OCI-M2 (cell line): ENCODE data around the gene ZNF599.

Experiments used
- DNase-seq: peaks from one replicate; lab custom pipeline; 2025; ENCODE audit not compliant: unreplicated experiment; lab: John Stamatoyannopoulos, UW

Gene ZNF599

DNA sequence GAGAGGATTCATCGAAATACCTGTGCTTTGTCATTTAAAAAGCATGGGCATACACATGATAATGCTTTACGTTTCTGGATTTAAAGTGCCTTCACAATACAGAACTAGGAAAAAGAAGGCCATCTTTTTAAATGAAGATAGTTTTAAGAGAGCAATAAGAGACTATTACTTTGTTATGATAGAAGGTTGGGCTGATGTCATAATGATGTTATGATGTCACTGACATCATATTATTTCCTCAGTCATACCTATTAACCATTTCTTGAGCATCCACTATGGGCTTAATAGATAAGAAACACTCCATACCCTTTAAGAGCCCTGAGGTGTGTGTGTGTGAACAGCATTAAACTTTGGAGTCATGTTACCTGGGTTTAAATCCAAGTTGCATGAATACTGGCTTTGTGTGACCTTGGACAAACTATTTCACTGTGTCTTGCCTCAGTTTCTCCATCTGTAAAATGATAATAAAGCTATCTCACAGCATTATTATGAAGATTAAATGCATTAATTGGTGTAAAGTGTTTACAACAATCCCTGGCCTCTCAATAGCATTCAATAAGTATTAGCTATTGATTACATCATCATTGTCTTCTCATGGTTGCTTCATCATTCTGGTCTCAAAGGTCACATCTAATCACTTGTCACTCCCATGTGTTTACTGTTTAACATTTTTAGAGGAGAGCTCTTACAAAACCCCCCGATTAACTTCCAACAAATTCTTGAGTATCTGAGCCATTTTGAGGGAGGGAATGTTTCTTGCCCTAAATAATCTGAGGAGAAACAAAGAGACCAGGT is 27.9 kb downstream of the ZNF599 start:
- DNase-seq: no peak

DNA sequence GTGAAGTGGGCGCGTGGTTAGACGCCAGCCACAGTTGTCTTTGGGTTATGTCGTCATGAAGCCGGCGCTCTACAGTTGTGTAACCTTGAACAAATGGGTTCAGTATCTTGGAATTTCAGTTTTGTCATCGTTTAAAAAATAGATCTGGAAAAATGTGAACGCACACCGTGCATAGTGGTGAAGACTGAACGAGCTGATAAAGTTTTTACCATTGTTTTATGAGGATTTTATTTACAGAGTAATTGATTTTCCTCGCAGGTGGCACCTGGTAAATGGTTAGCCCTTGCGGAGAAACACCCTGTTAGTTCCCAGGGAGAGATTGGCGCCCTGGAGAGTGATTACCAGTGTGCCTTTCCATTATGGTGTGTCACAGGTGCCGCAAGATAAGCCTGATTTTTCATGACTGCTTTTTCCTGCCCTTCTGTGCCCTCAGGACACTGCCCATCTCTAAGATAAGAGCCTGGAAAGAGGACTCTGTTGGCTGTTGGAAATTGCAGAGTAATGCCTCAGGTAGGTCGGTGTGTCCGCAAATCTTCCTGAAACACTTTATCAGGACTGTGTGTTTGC is 38.4 kb downstream of the ZNF599 start:
- DNase-seq: no peak

DNA sequence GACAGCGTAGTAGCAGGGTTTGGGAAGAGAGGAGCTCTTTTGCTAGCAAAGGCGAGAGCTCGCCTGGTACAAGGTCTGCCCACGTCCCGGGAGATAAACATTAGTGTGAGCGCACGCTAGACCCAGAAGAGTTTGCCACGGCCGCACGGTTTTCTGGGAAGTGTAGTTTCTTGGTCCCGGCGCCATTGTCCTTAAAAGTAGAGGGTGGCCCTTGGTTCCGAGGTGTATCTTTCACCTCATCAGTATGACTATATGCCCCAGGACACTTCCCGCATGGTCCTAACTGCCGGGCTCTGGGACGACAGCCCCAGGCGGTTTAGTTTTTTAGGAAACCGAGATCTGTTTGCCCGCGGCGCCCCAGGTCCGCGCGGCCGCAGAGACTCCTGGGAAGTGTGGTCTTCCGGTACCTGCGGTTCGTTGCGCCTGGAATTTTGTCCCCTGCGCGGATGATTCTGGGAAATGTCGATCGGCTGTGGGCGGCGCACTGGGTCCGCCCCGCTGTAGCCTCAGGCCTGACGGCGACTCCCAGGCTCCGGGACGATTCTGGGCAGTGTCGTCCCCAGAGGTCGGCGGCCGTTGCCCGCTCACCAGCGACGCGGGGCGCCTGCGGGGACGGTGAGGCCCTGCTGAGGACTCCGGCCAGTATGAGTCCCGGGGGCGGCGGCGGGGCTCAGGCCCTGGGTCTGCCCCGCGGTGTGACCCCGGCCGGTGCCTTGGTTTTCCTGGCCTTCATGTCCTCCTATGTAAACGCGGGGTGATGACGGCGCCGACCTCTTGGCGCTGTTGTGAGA is 39.1 kb downstream of the ZNF599 start, which contains the start of gene ZNF181:
TSS of gene ZNF181 (plus strand) at position 498 of the 791 bp plus-strand sequence. CDS start 795 bp downstream, outside the sequence.
- peak; percentile 99 for DNase-seq

DNA sequence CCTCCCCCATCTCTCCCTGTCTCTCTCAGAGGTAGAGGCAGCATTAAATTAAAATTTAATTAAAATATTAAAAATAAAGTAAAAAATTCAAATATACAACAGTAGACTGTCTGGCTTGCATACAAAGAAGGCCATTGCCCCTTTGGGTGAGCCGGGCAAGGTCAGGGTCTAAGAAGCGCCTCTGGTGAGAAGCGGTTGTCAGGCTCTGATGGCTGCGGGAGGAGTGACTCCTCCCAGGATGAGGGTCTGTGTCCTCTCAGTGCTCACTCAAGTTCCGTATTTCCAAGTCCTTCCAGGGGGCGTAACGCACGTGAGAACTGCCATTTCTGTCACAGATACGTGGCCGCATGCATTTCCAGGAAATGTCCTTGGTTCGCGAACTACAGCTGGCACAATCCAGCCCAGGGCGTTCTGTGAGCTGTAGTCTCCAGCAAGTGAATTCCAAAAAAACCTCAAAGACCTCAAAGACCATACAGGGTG is 39.7 kb downstream of the ZNF599 start:
- peak; percentile 99 for DNase-seq

DNA sequence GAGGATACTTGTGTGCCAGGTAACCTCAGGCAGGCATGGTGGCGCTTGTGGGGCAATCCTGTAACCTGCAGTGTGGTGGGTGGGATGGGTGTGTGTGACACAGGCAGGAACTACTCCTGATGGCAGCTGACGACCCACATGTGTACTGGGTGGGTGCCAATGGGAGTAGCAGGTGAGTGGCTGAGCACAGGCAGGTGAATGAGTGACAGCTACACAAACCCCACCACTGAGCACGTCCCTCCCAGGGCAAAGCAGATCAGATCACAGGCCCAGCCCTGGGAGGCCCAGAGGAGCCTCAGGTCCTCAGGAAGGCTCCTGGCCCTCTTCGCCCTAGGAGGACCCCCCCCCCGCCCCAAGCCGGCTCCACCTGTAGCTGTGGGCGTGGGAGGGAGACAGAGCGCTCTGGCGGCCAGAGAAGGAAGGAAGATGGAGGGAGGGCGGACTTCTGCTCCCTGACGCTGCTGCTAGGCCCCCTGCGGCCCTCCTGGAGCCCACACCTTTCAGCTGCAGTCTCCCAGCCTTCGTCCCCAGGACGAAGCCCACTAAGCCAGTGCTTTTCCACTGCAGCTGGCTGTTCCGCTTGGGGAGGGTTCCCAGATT is 40.3 kb downstream of the ZNF599 start:
- no peak for DNase-seq

DNA sequence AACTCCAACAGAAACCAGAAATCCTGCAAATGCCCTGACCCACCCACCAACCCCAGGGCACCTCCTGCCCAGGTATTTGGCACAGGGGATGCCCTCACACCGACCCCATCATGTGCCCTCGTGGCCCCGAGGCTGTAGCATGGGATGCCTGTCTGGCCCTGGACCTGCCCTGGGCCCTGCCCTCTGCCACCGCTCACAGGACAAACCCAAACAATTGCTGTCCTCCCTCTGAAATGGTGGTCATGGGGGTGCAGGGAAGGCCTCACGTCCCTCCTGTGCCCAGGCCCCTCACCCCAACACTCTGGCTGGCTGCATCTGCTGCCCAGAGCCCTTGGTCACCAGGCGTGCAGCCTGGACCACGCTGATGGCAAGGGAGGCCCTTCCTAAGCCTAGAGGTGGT is 41.1 kb downstream of the ZNF599 start:
- DNase-seq: no peak

DNA sequence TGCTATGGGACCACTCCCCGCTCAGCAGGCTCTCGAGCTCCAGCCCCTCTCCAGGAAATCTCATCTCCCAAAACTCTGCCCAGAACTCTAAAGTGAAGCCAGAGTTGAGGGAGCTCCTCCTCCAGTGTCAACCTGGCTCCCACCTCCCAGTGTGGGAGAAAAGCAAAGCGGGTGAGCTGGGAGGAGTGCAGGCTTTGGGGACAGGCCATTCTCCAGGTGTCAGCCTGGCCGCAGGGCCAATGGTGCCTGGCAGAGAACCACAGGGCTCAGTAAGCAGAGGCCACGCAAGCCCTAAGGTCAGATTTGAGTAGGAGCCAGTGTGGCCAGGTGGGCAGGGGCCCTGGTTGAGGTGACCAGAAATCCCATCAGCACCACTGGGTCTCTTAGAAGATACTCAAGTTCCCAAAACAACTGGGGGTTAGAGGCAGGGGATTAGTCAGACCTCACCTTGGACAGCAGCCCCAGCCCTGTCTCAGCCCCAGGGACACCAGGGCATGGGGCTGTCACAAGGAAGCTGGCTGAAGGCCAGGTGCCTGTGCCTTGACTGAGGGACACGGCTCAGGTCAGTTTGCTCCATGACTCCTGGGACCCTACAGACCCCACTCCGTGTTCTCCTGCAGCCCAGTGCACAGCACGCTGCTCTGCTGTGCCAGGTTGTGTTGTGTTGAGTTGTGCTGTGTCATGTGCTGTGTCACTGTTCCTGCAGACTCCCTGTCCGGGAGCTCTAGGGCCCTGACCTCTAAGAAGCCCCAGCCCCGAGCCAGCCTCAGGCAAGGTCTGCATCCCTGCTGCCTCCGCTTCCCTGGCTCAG is 41.8 kb downstream of the ZNF599 start:
- DNase-seq: no peak

DNA sequence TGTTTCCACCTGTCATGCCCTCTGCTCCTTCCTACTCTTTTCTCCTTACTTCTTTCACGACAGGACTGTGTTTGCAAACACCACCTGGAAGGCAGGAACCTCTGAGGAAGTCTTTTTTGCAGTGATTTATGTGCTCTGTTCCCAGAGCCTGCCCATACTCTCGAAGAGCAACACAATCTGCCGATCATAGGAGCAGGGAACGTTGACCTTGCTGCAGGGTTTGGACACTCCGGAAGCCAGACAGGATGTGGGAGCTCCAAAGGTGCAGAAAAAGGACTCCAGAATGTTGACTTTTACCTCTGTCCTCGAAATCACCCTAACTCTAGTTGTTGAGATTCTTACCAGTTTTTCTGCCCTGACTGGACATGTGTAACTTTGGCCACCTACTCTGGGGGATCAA is 47.6 kb downstream of the ZNF599 start:
- no peak for DNase-seq

DNA sequence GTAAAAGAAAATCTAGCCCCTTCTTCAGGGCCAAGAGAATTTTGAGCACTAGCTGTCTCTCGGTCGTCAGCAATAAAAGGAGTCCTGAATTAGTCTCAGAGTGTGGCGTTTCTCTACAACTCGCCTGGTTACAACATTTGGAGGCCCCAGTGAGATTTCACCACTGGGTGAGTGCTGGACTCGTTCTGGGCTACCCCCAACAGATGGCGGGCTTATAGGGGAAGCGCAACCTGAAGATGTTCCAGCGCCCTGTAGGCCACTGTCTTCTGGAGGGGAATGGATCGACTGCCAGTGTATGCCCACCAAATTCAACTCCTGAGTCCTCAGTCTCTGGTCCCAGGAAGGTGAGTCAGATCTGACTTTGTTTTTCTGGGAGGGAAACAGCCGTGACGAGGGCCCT is 50.7 kb downstream of the ZNF599 start:
- DNase-seq: no peak

DNA sequence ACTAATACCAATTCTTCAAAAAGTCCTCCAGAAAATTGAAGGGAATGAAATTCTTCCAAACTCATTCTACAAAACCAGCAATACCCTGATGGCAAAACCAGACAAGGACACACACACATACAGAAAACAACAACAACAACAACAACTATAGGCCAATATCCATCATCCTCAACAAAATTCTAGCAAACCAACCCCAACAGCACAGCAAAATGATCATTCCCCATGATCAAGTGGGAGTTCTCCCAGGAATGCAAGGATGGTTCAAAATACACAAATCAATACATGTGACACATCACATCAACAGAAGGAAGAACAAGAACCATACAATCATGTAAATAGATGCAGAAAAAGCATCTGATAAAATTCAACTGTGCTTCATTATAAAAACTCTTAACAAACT is 57.7 kb downstream of the ZNF599 start:
- no peak for DNase-seq

DNA sequence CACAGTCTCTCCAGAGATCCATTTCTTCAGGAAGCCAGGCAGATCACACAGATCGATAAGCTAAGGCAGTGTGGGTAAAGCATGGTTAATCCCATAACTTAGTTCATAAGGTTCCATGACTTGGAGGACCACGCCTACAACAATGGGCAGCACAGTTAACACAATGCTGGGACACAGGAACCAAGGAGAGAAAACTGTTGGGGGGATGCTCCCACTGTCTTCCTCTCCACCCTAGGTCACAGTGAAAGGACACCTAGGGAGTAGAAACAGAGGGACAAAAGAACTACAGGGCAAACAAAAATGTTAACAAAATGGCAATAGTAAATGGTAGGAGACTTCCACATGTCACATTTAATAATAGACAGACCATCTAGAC is 59.8 kb downstream of the ZNF599 start:
- DNase-seq: no peak

DNA sequence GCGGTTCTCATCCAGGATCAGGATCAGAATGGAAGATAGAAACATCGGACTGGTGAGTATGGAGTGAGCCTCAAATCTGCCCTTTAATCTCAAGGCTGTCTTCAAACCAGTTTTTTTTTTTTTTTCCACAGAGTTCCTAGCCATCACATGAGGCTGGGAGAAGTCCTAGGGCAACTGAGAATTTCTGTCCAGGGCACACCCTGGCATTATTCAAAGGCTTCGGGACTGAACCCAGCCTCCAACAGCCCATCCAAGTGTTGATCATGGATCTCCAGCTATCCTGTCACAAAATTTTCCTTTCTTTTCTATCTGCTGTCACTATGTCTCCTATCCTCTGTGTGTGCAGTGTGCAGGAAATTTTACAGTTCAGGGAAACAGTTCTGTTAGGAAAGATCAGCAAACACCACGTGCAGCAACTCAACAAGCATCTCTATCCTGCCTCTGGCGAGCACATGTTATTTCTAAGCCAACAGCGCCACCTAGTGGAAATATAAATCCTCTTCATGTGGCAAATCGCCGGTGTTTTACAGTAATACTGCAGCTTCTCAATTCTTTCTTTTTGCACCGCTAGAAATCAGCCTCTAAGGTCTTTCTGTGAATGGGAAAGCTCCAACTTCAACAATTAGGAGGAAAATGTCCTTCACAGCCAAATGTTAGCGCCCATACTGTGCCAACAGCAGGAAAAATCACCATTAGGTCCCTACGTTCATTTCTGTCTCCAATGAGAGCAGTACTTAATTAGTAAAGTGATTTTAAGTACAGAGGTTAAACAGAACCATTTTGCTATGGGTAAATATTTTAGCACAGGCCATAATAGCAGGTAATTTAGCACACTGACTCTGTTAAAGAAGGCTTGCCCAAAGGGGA is 60.4 kb downstream of the ZNF599 start:
- DNase-seq: peak; percentile 71

DNA sequence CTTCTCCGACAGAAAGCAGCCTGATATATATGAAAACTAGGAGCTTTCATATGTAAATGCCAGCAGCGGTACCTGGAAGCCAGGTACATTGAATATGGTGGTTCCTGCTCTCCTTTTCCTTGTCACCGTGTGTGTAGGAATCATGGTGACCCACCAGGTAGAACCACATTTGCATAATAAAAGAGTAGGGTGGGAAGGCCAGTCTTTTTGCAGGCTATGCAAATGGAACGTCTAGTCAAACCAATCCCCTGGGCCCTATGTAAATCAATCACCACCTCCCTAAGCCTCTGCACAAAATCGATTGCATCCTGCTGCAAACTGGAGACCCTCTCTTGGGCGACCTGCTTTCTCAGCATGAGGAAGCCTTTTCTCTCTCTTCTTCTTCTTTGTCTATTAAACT is 61.1 kb downstream of the ZNF599 start:
- DNase-seq: no peak
